Upper lobe of left lung (tissue), 4 donors: ENCODE data around the gene PTPRN2.

Source experiments
- POLR2AphosphoS5 ChIP-seq, 2 donors: sonication (generic); formaldehyde crosslinking; IDR thresholded peaks; one replicate each; pipeline ENCODE4 v1.5.1; 2017; ENCODE audit warnings: antibody characterized with exemption in 2 of 2
- TF ChIP-seq, protein P1 (sequence below), 6 experiments: fragments of 450-650 bp in 4 of 6; fragments of 200-600 bp in 2 of 6; sonication (generic) in 2 of 6; IDR thresholded peaks; one replicate each; pipeline ENCODE4 v1.5.1; 2016 to 2019; ENCODE audit warnings: antibody characterized with exemption in 6 of 6

DNA sequence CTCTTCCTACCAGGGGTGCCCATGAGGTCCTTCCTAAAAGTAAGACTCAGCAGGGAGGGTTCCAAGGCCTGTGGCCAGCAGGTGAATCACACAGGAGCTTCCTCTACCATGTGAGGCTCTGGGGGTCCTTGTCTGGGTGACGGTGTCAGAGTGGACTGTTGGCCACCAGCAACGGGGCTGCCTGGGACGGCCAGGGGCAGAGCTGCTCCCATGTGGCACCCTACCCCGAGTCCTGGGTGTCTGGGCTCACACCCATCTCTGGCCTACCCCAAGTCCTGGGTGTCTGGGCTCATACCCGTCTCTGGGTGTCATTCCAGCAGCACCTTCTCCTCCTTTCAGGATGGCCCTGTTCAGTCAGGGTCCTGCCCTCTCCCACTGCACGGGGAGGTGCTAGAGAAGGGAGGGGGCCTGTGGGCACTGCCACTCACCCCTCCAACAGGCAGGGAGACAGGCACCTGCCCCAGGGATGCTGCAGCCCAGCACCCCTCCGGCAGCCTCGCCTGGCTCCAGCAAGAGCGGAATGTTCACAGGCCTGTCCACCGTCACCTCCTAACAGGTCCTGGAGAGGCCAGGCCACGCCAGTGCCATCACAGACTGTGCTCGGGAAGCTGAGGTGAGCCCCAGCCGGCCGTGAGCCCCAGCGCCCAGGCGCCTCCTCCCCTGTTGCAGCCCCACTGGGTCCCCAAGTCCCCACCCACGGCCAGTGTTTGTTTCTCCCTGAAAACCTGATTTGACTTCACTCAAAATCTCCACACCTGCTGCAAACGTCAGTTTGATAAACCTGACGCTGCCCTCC lies 143.7 kb downstream of the PTPRN2 start:
- TF ChIP-seq, protein P1, sequence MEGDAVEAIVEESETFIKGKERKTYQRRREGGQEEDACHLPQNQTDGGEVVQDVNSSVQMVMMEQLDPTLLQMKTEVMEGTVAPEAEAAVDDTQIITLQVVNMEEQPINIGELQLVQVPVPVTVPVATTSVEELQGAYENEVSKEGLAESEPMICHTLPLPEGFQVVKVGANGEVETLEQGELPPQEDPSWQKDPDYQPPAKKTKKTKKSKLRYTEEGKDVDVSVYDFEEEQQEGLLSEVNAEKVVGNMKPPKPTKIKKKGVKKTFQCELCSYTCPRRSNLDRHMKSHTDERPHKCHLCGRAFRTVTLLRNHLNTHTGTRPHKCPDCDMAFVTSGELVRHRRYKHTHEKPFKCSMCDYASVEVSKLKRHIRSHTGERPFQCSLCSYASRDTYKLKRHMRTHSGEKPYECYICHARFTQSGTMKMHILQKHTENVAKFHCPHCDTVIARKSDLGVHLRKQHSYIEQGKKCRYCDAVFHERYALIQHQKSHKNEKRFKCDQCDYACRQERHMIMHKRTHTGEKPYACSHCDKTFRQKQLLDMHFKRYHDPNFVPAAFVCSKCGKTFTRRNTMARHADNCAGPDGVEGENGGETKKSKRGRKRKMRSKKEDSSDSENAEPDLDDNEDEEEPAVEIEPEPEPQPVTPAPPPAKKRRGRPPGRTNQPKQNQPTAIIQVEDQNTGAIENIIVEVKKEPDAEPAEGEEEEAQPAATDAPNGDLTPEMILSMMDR (IDR thresholded peaks at IDR 0.05) = no peak
- TF ChIP-seq POLR2AphosphoS5 (IDR thresholded peaks at IDR 0.05) = no peak
